ENCODE data around the gene SND1. TPM values are rescaled to one million over a fixed set of nuclear protein-coding genes. Genes with fewer than 3 reads are reported as not detected.
"Not testable (repeated sequence)": the region's sequence is repeated elsewhere in the genome, so short reads cannot be mapped to it uniquely, and the experiment has no call there.

The SND1 gene
- total and polyA plus RNA-seq, 2 of the 4 experiments (the other 2 are of a cell fraction) = 154 to 294 TPM

- H3K9ac ChIP-seq (ENCODE audit: low read depth, low read length); H2BK15ac ChIP-seq (ENCODE audit: low read depth, low read length); H2BK5ac ChIP-seq (ENCODE audit: low read depth, low read length, poor library complexity, severe bottlenecking); H2AK9ac ChIP-seq (replicated peaks; ENCODE audit: low read depth, low read length, poor library complexity); ATAC-seq (ENCODE audit: low read depth); H3K18ac ChIP-seq (ENCODE audit: low read depth, low read length); H3K4me1 ChIP-seq (ENCODE audit: control insufficient read depth, insufficient read depth, low read length); in situ Hi-C loops (cut with MboI; ENCODE audit: low sequenced_read_pairs); H3K4ac ChIP-seq (ENCODE audit: low read depth, low read length); H4K5ac ChIP-seq (ENCODE audit: low read depth, low read length); H3K9me3 ChIP-seq (ENCODE audit: control insufficient read depth, insufficient read depth, low read length); H2BK20ac ChIP-seq (ENCODE audit: low read depth, low read length); H3K27me3 ChIP-seq (ENCODE audit: control insufficient read depth, insufficient read depth, low read length); H2BK120ac ChIP-seq (ENCODE audit: low read depth, low read length); H3K36me3 ChIP-seq (ENCODE audit: control insufficient read depth, insufficient read depth, low read length); BruUV-seq (replicated peaks); H3K4me2 ChIP-seq (ENCODE audit: low read depth, low read length); H3K14ac ChIP-seq (replicated peaks; ENCODE audit: low read depth, low read length); CTCF ChIA-PET; POLR2A ChIA-PET (ENCODE audit: unreplicated experiment); H3K27ac ChIP-seq (ENCODE audit: insufficient read depth, low read length); H3K56ac ChIP-seq (ENCODE audit: extremely low read depth, insufficient read depth, low read length); H4K8ac ChIP-seq (ENCODE audit: low read depth in 2 of 2, low read length in 2 of 2); H2AK5ac ChIP-seq (ENCODE audit: low read depth, low read length); DNase-seq; intact Hi-C loops (cut with micrococcal nuclease); dilution Hi-C loops (cut with HindIII; ENCODE audit: low sequenced_read_pairs, unreplicated experiment); H3K4me3 ChIP-seq (ENCODE audit: insufficient read depth, low read depth, low read length); H3K23ac ChIP-seq (ENCODE audit: low read depth, low read length); H2AFZ ChIP-seq (replicated peaks; ENCODE audit: low read length, poor library complexity); H4K91ac ChIP-seq (ENCODE audit: insufficient read depth, low read depth, low read length): not testable (repeated sequence)
- Histone ChIP-seq H4K20me1 (ENCODE audit: insufficient read depth, low read length) (peaks cover 15% of the 10 kb centered on the region), H3K79me1 (ENCODE audit: low read depth in 1 of 2, low read length in 2 of 2) (peaks cover 9 to 51% of the 10 kb centered on the region in 2 experiments), H3K9me1 (ENCODE audit: insufficient read depth, low read length) (peaks cover 14% of the 10 kb centered on the region)
- WGBS, 2 experiments (ENCODE audit: extremely low coverage in 2 of 2, insufficient read length in 1 of 2) = no CpG with 5 or more reads among the region's 1 CpG
Measured at GRCh38 chr7:127963850-127964249, 311.9 kb downstream of the SND1 start.
